ENCODE measurements around the gene CT45A1. TPM values are rescaled to one million over a fixed set of nuclear protein-coding genes. Genes with fewer than 3 reads are reported as not detected.
"Not testable (repeated sequence)": the region's sequence is repeated elsewhere in the genome, so short reads cannot be mapped to it uniquely, and the experiment has no call there.

CT45A1 gene
- total RNA-seq, 1 experiment from 2014 or later: not detected

DNA sequence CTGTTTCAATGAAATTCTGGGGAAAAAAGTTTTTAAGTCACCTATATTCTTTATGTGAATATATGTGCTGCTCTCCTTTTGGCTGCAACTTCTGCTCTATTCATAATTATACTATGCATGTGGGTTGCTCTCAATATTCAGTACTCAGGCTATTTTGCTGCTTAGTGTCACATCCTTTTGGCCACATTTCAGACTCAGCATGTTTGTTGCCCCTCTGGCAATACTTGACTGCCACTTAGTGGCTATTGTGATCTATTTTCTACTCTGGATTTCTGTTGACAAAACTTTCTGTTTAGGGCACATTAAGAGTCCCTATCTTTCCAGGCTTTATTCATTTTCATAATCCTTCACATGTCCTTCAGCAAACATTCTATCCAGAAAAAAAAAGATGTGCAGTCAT is 15.8 kb upstream of the CT45A1 start:
- no peaks in the 10 kb centered on the region for H3K36me3 Mint-ChIP-seq (ENCODE audit: insufficient read depth, unreplicated experiment)
- H3K4me3 Mint-ChIP-seq (ENCODE audit: unreplicated experiment): no peak overlapping the region
- H3K9me3 Mint-ChIP-seq (ENCODE audit: unreplicated experiment): no peaks in the 10 kb centered on the region
- TF ChIP-seq, protein P1, sequence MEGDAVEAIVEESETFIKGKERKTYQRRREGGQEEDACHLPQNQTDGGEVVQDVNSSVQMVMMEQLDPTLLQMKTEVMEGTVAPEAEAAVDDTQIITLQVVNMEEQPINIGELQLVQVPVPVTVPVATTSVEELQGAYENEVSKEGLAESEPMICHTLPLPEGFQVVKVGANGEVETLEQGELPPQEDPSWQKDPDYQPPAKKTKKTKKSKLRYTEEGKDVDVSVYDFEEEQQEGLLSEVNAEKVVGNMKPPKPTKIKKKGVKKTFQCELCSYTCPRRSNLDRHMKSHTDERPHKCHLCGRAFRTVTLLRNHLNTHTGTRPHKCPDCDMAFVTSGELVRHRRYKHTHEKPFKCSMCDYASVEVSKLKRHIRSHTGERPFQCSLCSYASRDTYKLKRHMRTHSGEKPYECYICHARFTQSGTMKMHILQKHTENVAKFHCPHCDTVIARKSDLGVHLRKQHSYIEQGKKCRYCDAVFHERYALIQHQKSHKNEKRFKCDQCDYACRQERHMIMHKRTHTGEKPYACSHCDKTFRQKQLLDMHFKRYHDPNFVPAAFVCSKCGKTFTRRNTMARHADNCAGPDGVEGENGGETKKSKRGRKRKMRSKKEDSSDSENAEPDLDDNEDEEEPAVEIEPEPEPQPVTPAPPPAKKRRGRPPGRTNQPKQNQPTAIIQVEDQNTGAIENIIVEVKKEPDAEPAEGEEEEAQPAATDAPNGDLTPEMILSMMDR (IDR thresholded peaks at IDR 0.05; ENCODE audit: unreplicated experiment): no peak
- no TSS peak for BruUV-seq (replicated peaks)
- peak; percentile 9 for DNase-seq (ENCODE audit: unreplicated experiment)
- no peak overlapping the region for H3K27ac Mint-ChIP-seq (ENCODE audit: low read depth, unreplicated experiment)
- H3K4me1 Mint-ChIP-seq (ENCODE audit: insufficient read depth, unreplicated experiment): no peaks in the 10 kb centered on the region
- POLR2A ChIA-PET: no interaction called here
- CTCF ChIA-PET: interaction anchor here (0.5 to 0.7 kb wide), 2 partner anchors 15 to 234 kb away, joined by 3 to 4 read pairs; no protein-coding TSS in a partner anchor
- peaks cover 49% of the 10 kb centered on the region for H3K27me3 Mint-ChIP-seq (ENCODE audit: insufficient read depth, unreplicated experiment)
- intact Hi-C loops (cut with micrococcal nuclease): no loop called here

DNA sequence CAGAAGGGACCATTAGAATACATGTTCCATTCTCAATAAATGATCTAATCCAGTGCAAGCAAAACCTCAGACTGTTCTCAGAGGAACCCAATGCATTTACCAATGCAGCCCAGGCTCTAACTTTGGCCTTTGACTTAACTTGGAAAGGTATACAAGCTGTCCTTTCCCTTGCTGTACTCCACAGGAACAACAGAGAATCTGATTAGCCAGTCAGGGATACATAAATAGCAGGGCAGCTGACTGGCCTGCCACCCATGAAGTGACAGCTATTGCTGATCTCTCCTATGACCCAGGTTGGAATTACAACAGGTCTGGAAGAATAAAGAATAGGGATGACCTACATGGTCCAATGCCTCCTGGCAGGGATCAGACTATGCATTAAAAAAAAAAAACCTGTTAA is 14.5 kb upstream of the CT45A1 start:
- BruUV-seq (replicated peaks): no TSS peak

DNA sequence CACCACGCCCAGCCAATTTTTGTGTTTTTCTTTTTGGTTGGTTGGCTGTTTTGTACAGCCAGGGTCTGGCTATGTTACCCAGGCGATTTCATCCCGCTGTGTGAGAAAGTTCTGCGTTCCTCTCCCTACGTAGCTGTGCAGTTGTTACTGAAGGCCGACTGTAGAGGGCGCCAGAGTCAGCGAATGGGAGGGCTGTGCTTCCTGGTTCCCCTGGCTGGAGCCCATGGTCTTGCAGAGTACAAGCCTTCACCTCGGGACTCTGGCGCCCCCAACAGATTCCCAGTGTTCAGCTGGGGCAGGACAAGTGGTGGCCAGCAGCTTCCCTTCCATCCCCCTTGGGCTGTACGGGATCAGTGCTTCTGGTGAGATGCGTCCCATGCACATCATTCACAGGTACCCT is 5.6 kb upstream of the CT45A1 start:
- intact Hi-C loops (cut with micrococcal nuclease): no loop called here
- peak; percentile 45 for DNase-seq (ENCODE audit: unreplicated experiment)
- ChIA-PET POLR2A (no interaction called here), CTCF (no interaction called here)
- BruUV-seq (replicated peaks): no TSS peak
- no peak overlapping the region for H3K27ac Mint-ChIP-seq (ENCODE audit: low read depth, unreplicated experiment)
- H3K27me3 Mint-ChIP-seq (ENCODE audit: insufficient read depth, unreplicated experiment): peaks cover 23% of the 10 kb centered on the region
- H3K9me3 Mint-ChIP-seq (ENCODE audit: unreplicated experiment): no peaks in the 10 kb centered on the region
- H3K4me1 Mint-ChIP-seq (ENCODE audit: insufficient read depth, unreplicated experiment): no peaks in the 10 kb centered on the region
- H3K36me3 Mint-ChIP-seq (ENCODE audit: insufficient read depth, unreplicated experiment): no peaks in the 10 kb centered on the region
- TF ChIP-seq, protein P1 (IDR thresholded peaks at IDR 0.05; ENCODE audit: unreplicated experiment): peak; percentile 25
- no peak overlapping the region for H3K4me3 Mint-ChIP-seq (ENCODE audit: unreplicated experiment)

More for the DNA sequence above, 14.5 kb upstream of the CT45A1 start:
- Mint-ChIP-seq H3K4me3 (ENCODE audit: unreplicated experiment) (no peak overlapping the region), H3K36me3 (ENCODE audit: insufficient read depth, unreplicated experiment) (no peaks in the 10 kb centered on the region), H3K9me3 (ENCODE audit: unreplicated experiment) (no peaks in the 10 kb centered on the region), H3K27ac (ENCODE audit: low read depth, unreplicated experiment) (no peak overlapping the region), H3K27me3 (ENCODE audit: insufficient read depth, unreplicated experiment) (peaks cover 60% of the 10 kb centered on the region), H3K4me1 (ENCODE audit: insufficient read depth, unreplicated experiment) (no peaks in the 10 kb centered on the region)
- no peak for DNase-seq (ENCODE audit: unreplicated experiment)
- POLR2A ChIA-PET: no interaction called here
- CTCF ChIA-PET: interaction anchor here (0.6 kb wide), 1 partner anchor 532 kb away, joined by 3 read pairs; no protein-coding TSS in a partner anchor
- intact Hi-C loops (cut with micrococcal nuclease): no loop called here
- TF ChIP-seq, protein P1 (IDR thresholded peaks at IDR 0.05; ENCODE audit: unreplicated experiment): no peak

DNA sequence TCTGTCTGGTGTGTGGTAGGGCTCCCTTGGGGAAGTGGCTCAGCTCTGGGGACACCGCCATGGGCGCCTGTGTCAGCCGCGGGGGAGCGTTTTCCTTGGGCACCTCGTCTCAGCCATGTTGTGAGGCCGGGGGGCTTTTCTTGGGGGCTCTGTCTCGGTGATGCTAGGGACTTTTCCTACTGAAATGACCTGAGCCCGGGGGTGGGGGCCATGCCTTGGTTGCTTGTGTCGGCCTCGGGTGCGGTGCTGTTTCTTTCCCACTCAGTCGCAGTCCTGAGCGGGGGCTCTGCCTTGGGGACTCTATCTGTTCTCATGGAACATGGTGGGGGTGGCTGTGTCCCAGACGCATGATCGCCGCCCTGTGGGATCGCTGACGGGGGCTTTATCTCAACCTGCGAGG is 356 bp downstream of the CT45A1 start:
- Mint-ChIP-seq H3K27me3 (ENCODE audit: insufficient read depth, unreplicated experiment) (no peaks in the 10 kb centered on the region), H3K4me3 (ENCODE audit: unreplicated experiment) (no peak overlapping the region), H3K27ac (ENCODE audit: low read depth, unreplicated experiment) (no peak overlapping the region), H3K36me3 (ENCODE audit: insufficient read depth, unreplicated experiment) (no peaks in the 10 kb centered on the region), H3K9me3 (ENCODE audit: unreplicated experiment) (no peaks in the 10 kb centered on the region), H3K4me1 (ENCODE audit: insufficient read depth, unreplicated experiment) (no peaks in the 10 kb centered on the region)
- BruUV-seq (replicated peaks): no TSS peak
- intact Hi-C loops (cut with micrococcal nuclease): no loop called here
- ChIA-PET POLR2A (no interaction called here), CTCF (interaction anchor here (0.7 kb wide), 1 partner anchor 16 kb away, joined by 3 read pairs; no protein-coding TSS in a partner anchor)
- TF ChIP-seq, protein P1 (IDR thresholded peaks at IDR 0.05; ENCODE audit: unreplicated experiment): no peak
- no peak for DNase-seq (ENCODE audit: unreplicated experiment)

DNA sequence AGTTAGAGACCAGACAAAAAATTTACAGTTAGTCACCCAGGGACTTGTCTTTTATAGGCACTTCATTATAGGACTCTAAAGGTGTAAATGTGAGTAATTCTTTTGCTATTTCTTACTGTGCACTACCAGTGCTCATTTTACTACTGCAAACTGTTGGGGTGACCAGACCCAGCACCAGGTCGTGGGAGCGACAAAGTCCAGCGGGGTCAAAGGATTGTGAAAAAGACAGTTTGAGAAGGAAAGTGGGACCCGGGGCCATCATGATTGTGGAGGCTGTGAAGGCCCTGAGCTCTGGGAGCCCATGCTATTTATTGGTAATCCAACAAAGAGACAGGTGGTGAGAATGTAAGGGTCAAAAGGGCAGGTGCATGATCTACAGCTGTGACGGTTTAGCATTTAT is 21.2 kb downstream of the CT45A1 start:
- H3K36me3 Mint-ChIP-seq (ENCODE audit: insufficient read depth, unreplicated experiment); H3K9me3 Mint-ChIP-seq (ENCODE audit: unreplicated experiment); DNase-seq (ENCODE audit: unreplicated experiment); H3K4me3 Mint-ChIP-seq (ENCODE audit: unreplicated experiment); H3K27me3 Mint-ChIP-seq (ENCODE audit: insufficient read depth, unreplicated experiment); CTCF ChIA-PET; H3K4me1 Mint-ChIP-seq (ENCODE audit: insufficient read depth, unreplicated experiment); H3K27ac Mint-ChIP-seq (ENCODE audit: low read depth, unreplicated experiment); POLR2A ChIA-PET; intact Hi-C loops (cut with micrococcal nuclease); BruUV-seq (replicated peaks): not testable (repeated sequence)
